Hepatic stellate cell (primary cell): ENCODE measurements around the gene DDX28.
"Not testable (repeated sequence)": the region's sequence is repeated elsewhere in the genome, so short reads cannot be mapped to it uniquely, and the experiment has no call there.

Source experiments
- DNase-seq: peaks from one replicate; pipeline ENCODE4 v3.0.0; 2011; ENCODE audit warnings: low spot score

DDX28 gene

GRCh38 chr16:68037841-68038597 is 15.0 kb upstream of the DDX28 start:
- DNase-seq = no peak

DNA sequence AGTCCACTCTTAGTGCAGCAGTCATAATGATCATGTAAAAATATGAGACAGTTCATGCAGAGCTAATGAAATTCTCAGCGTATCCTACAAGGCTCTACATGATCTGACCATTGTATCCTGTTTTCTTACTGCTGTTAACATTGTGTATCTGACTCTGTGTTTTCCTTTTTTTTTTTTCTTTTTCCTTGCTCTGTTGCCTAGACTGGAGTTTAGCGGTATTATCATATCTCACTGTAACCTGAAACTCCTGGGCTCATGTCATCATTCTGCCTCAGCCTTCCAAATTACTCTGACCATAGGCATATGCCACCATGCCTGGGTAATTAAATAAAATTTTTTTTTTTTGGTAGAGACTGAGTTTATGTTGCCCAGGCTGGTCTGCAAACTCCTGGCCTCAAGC is 12.2 kb upstream of the DDX28 start:
- no peak for DNase-seq

GRCh38 chr16:68033101-68033500 is 10.1 kb upstream of the DDX28 start:
- no peak for DNase-seq

GRCh38 chr16:68031951-68032350 is 8.9 kb upstream of the DDX28 start:
- no peak for DNase-seq

GRCh38 chr16:68030108-68030507 is 7.1 kb upstream of the DDX28 start:
- not testable (repeated sequence) for DNase-seq

DNA sequence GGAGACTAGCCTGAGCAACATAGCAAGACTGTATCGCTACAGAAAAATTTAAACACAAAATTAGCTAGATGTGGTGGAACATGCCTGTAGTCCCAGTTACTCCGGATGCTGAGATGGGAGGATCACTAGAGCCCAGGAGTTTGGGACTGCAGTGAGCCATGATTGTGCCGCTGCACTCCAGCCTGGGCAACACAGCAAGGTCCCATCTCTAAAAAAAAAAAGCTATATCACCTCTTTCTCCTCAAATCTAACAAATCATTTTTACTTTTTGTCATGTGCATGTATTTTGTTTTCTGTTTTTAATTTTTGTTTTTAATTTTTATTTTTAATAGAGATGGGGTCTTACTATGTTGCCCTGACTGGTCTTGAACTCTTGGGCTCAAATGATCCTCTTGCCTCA is 6.0 kb upstream of the DDX28 start:
- no peak for DNase-seq

GRCh38 chr16:68022278-68022727 is 729 bp downstream of the DDX28 start:
- DNase-seq = no peak

- DNase-seq = no peak
Observed at GRCh38 chr16:68021490-68021889, 1.5 kb downstream of the DDX28 start.

- no peak for DNase-seq
Observed at GRCh38 chr16:68019167-68019680, 3.8 kb downstream of the DDX28 start.

DNA sequence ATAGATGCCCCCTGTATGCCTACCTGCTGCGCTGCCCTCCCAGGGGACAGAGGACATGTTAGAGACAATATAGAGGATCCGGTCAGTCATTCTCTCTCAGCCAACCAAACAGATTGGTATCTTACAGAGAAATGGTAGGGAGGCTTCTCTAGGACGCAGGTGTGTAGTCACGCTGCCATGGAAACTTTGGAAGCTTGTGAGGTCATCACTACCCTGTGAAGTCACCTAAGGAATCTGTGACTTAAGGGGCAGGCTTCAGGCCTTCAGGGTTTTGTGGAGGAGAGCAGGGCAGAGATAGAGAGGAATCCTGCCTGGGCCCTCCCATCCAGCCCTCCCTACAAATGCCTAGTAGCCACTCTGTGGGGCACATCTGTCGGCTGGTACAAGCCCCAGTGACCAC is 7.4 kb downstream of the DDX28 start, which contains the start of gene DPEP2NB:
DPEP2NB (minus strand) TSS at position 231 of the 400 bp plus-strand sequence; CDS start at position 90, 141 bp downstream.
- no peak for DNase-seq

- no peak for DNase-seq
Observed at GRCh38 chr16:68013440-68013839, 9.6 kb downstream of the DDX28 start.

GRCh38 chr16:68009872-68010271 is 13.2 kb downstream of the DDX28 start:
- not testable (repeated sequence) for DNase-seq

- no peak for DNase-seq
Observed at GRCh38 chr16:68009157-68009735, 13.8 kb downstream of the DDX28 start.

DNA sequence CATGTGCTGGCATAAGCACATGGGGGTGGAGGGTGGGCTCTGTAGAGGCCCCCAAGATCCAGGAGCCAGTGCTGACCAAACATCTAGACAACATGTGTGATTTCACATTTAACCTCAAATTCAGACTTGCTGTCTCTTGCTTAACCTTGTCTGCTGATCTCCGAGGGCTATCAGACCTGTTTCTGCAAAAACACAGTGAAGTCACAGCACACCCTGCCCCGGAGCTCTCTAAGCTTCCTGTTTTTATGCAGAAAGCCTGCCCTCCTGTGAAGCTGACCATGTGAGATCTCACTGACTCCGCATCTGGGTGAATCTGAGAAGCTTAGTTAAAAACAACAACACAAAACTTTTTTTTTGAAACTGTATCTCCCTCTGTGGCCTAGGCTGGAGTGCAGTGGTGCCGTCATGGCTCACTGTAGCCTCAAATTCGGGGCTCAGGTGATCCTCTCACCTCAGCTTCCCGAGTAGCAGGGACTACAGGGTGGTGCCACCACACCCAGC is 17.2 kb downstream of the DDX28 start:
- DNase-seq = no peak

- no peak for DNase-seq
Observed at GRCh38 chr16:68005211-68005610, 17.8 kb downstream of the DDX28 start.

- DNase-seq = peak; percentile 77
Observed at GRCh38 chr16:68003031-68003430, 20.0 kb downstream of the DDX28 start.

DNA sequence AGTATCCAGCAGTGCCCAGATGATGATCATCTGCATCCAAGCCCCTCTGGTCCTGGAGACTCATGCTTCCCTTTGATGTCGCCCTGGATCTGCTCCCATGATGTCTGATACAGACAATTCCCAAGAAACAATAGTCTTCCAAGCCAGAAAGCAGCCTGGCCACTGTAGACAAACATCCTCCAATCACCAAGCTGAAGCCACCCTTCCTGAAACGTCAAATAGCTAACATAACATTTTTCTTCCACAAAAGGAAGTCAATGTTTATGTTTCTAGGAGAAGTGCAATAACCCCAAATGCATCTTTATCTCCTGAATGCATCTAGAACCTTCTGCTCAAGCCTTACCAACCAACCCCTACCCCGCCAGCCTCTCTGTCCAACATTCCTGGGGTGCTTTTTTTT is 22.6 kb downstream of the DDX28 start:
- no peak for DNase-seq

GRCh38 chr16:67999985-68000384 is 23.0 kb downstream of the DDX28 start:
- DNase-seq = no peak

GRCh38 chr16:67998779-67999688 is 24.0 kb downstream of the DDX28 start, which contains the start of gene DPEP2:
TSS of gene DPEP2 (minus strand) at chr16:67999484. CDS start at chr16:67993212, 6,272 bp downstream.
- not testable (repeated sequence) for DNase-seq

GRCh38 chr16:67998231-67998778 is 24.7 kb downstream of the DDX28 start:
- DNase-seq = not testable (repeated sequence)

DNA sequence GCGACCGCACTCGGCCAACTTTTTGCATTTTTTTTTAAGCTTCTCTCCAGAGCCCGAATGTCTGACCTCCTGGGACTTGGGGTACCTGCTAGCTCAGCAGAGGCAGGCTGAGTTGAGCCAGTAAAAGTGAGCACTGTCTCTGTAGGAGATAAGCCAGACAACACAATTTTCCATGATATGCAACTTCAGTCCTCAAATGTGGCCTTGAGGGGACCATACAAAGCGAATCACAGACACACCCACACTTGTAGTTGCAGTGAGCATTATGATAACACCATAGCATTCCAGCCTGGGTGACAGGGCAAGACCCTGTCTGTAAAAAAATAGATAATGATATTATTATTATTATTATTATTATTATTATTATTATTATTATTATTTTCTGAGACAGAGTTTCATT is 26.4 kb downstream of the DDX28 start:
- no peak for DNase-seq

GRCh38 chr16:67995423-67995822 is 27.6 kb downstream of the DDX28 start:
- DNase-seq = no peak
